ENCODE results near the gene EFCAB6.
A peak's percentile ranks its signal among the peaks of the same experiment; 100 is the strongest.

EFCAB6 gene

DNA sequence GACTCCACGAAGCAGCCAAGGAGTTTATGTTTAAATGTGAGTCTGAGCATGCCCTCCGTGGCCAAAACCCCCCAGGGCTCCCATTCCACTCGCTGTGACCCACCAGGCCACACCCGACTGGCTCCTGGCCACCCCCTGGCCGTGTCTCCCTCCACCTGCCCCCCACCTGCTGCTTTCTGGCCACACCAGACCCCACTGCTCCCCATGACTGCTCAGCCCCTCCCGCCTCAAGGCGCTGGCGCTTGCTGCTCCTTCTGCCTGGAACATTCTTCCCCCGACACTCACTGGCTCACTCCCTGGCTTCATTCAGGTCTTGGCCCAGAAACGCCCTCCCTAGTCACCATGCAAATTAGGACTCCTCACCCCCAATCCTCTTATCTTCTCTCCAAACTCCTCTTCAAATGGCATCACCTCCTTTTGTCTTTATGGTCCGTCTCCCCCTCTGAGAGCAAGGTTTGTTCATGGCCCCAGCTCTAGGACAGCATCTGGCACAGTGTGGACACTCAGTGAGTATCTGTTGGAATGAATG, 72.2 kb downstream of the EFCAB6 start:
- TF ChIP-seq, protein P1, sequence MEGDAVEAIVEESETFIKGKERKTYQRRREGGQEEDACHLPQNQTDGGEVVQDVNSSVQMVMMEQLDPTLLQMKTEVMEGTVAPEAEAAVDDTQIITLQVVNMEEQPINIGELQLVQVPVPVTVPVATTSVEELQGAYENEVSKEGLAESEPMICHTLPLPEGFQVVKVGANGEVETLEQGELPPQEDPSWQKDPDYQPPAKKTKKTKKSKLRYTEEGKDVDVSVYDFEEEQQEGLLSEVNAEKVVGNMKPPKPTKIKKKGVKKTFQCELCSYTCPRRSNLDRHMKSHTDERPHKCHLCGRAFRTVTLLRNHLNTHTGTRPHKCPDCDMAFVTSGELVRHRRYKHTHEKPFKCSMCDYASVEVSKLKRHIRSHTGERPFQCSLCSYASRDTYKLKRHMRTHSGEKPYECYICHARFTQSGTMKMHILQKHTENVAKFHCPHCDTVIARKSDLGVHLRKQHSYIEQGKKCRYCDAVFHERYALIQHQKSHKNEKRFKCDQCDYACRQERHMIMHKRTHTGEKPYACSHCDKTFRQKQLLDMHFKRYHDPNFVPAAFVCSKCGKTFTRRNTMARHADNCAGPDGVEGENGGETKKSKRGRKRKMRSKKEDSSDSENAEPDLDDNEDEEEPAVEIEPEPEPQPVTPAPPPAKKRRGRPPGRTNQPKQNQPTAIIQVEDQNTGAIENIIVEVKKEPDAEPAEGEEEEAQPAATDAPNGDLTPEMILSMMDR (IDR thresholded peaks at IDR 0.05): no peak
- no peak for TF ChIP-seq ZFX (IDR thresholded peaks at IDR 0.05; ENCODE audit: borderline replicate concordance)
- no peak overlapping the region for H3K27ac ChIP-seq

DNA sequence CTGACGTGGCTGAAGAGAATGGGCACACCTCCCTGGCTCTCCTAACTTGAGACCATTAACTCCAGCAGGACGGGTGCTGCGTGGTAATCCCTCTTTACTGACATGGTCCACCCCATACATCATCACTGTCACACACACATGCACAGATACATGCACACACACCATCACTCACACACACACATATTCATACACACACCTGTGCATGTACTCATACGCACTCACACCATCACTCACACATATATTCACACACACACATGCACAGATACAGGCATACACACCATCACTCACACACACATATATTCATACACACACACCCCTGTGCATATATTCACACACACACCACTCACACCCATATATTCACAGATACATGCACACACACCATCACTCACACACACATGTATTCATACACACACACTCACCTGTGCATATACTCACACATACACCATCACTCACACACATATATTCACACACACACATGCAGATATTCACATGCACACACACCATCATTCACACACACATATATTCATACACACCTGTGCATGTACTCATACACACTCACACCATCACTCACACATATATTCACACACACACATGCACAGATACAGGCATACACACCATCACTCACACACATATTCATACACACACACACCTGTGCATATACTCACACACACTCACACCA, 74.8 kb downstream of the EFCAB6 start:
- no peak overlapping the region for H3K27ac ChIP-seq
- TF ChIP-seq, protein P1 (IDR thresholded peaks at IDR 0.05): no peak
- no peak for TF ChIP-seq ZFX (IDR thresholded peaks at IDR 0.05; ENCODE audit: borderline replicate concordance)

DNA sequence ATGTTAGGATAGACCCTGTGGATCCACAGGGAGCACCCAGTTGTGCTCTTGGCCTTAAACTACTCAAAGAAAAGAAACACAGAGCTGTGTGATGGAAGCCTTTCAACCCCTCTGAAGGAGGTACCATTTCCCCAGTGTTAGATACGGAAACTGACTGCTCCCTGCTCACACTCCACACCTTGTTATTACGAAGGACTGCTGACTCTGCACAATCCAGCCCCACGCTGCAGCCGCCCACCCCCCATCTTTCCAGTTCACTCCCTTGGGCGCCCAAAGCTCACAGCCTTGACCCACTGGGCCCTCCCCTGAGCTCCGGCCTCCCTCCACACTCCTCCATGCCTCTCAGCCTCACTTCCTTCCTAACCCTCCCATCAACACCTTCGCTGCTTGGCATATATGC, 75.5 kb downstream of the EFCAB6 start:
- TF ChIP-seq ZFX (IDR thresholded peaks at IDR 0.05; ENCODE audit: borderline replicate concordance): no peak
- TF ChIP-seq, protein P1 (IDR thresholded peaks at IDR 0.05): no peak
- H3K27ac ChIP-seq: no peak overlapping the region

DNA sequence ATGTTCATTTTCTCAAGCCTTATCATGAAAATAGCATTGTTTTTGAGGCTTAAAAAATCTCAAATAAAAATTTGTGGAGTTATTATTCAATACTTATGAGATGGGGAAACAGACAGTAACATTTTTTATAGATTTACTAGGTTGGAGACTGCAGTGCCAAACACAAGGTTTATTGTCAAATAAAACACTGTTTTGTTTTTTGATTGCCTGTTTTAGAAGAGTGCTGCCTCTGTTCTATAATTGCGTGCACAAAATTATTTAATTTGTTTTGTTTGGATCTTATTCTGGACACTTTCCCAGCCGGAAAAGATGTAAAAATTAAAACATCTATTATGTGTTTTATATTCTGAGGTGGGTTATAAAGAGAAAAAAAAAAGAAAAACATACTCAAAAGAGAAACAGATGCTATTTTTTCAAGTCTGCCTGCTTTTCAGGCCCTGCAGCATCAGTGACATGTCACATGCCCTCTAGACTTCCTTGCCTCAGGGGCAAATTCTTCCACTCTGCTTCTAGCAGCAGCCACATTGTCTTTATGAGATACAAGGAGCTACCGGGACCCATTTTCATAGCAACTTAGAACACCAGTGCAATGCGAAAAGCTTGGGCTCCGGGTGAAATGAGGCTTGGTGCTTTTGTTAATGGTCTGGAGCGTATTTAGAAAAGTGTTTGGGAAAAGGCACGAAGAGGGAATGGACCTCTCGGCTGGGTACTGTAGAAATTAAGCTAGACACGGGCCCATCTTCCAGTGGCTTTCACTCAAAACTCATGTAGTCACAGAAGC, 77.5 kb downstream of the EFCAB6 start:
- TF ChIP-seq, protein P1 (IDR thresholded peaks at IDR 0.05): no peak
- no peak for TF ChIP-seq ZFX (IDR thresholded peaks at IDR 0.05; ENCODE audit: borderline replicate concordance)
- H3K27ac ChIP-seq: peak overlapping the region; percentile 43

DNA sequence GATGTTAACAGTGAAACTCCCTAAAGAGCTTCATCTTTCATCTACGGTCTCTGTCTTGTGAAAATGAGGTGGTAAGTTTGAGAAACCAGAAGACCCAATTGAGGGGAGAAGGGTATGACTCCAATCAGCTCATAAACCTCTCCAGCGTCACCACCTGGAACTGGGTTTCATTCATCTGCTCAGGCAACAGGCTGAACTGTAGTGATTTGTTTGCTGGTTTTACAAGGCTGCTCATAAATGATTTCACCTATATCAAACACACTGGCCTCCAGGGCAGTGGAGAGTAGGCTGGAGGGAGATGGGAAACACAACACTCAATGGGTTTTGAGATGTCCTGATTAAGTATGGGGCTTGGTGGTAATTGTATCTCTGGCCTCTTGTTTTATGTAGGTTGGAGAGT, 79.0 kb downstream of the EFCAB6 start:
- TF ChIP-seq, protein P1 (IDR thresholded peaks at IDR 0.05): no peak
- no peak for TF ChIP-seq ZFX (IDR thresholded peaks at IDR 0.05; ENCODE audit: borderline replicate concordance)
- no peak overlapping the region for H3K27ac ChIP-seq

DNA sequence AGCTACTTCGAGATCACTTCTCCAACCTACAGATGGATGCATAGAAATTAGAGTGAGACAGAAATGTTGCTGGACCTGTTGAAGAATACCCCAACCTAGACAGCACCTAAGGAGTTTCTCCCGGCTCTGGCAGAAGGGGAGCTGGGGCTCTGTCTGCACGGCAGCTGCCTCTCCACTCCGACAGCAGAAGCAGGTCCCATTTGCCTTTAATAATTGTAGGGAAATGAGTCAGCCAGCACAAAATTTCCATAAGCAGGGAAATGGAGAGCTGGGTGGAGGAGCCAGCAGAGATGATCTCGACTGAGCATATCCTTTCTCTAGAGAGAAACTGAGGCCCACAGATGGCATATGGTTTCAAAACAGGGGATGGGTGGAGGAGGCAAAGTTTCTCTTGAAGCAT, 80.1 kb downstream of the EFCAB6 start:
- TF ChIP-seq ZFX (IDR thresholded peaks at IDR 0.05; ENCODE audit: borderline replicate concordance): no peak
- TF ChIP-seq, protein P1 (IDR thresholded peaks at IDR 0.05): no peak
- no peak overlapping the region for H3K27ac ChIP-seq
